OCI-LY1 (cell line): ENCODE results near the gene KLK1.

Source experiments
- CTCF ChIP-seq: fragments of 200-600 bp; sonication (generic), shearing (Covaris generic); IDR thresholded peaks from 2 replicates; pipeline ENCODE4 v1.5.1; 2017; ENCODE audit warnings: mild to moderate bottlenecking, antibody characterized with exemption, low read length, moderate library complexity, mixed read lengths
- EZH2 ChIP-seq: fragments of 200-600 bp; sonication (generic), shearing (Covaris generic); IDR thresholded peaks from 2 replicates; pipeline ENCODE4 v1.8.0; 2017; ENCODE audit warnings: borderline replicate concordance, mixed run types, mild to moderate bottlenecking, antibody characterized with exemption, low read length, moderate library complexity, mixed read lengths

GRCh38 chr19:50815439-50815838 is 8.1 kb downstream of the KLK1 start:
- no peak for TF ChIP-seq CTCF
- no peak for TF ChIP-seq EZH2
